K562 (cell line): ENCODE results near the gene TMEM101. TPM values are rescaled to one million over a fixed set of nuclear protein-coding genes. Genes with fewer than 3 reads are reported as not detected.
A peak's percentile ranks its signal among the peaks of the same experiment; 100 is the strongest.
"Not testable (repeated sequence)": the region's sequence is repeated elsewhere in the genome, so short reads cannot be mapped to it uniquely, and the experiment has no call there.

ENCODE experiments used
- ATAC-seq: fragments of 200-7000 bp; cut with Tn5 transposase; 3 replicates; pipeline ENCODE4 v1.9.1; 2020; ENCODE audit warnings: moderate library complexity
- BruUV-seq: library from RNA; stranded (reverse); fragments of 400-500 nt; replicated peaks from 2 replicates; lab custom pipeline; 2021; lab: Mats Ljungman, UMichigan
- CTCF ChIA-PET: fragments of 300-600 bp; formaldehyde crosslinking; extraction: SDS; loops from one replicate; lab custom pipeline; 2021; ENCODE audit warnings: low intra/inter-chr PET ratio; lab: Yijun Ruan, JAX
- POLR2A ChIA-PET: fragments of 300-600, 350-650 bp; sonication (Branson Sonifier 250); formaldehyde crosslinking; extraction: SDS; loops from one replicate; lab custom pipeline; 2021; ENCODE audit warnings: antibody characterized with exemption, inconsistent platforms; lab: Yijun Ruan, JAX
- DNase-seq, 4 experiments: peaks; one replicate each; pipeline versions ENCODE4 v3.0.0 to v3.0.0-alpha.2; 2011 to 2018; ENCODE audit warnings: low spot score in 3 of 4, mixed read lengths in 3 of 4; ENCODE audit errors: extremely low read depth in 1 of 4
- FAIRE-seq: peaks from 2 replicates; lab custom pipeline; 2011; peaks lifted over from hg19 to GRCh38; lab: Jason Lieb, UNC
- H2AFZ ChIP-seq: 2 replicates; pipeline ENCODE4 v1.6.0; 2011; ENCODE audit warnings: low read depth, low read length, control low read depth, inconsistent platforms
- H3K27ac ChIP-seq: fragments of 200-600 bp; 3 replicates; pipeline ENCODE4 v1.8.0; 2011; ENCODE audit warnings: low read depth, mild to moderate bottlenecking, control low read depth, inconsistent platforms, low read length, moderate library complexity, mixed read lengths; ENCODE audit errors: extremely low read depth
- H3K27me3 ChIP-seq, 2 experiments: fragments of 300-600 bp in 1 of 2; 2 replicates in 1 of 2; 3 replicates in 1 of 2; pipeline versions ENCODE4 v1.6.0 to v1.8.0; 2011; ENCODE audit warnings: inconsistent platforms in 2 of 2, low read length in 2 of 2, mild to moderate bottlenecking in 1 of 2, mixed read lengths in 1 of 2, moderate library complexity in 1 of 2; ENCODE audit not compliant: control insufficient read depth in 2 of 2, insufficient read depth in 2 of 2
- H3K36me3 ChIP-seq: fragments of 300-600 bp; 3 replicates; pipeline ENCODE4 v1.8.0; 2011; ENCODE audit warnings: mild to moderate bottlenecking, low read length, inconsistent platforms; ENCODE audit not compliant: control insufficient read depth, insufficient read depth
- H3K4me1 ChIP-seq, 2 experiments: fragments of 200-600 bp in 1 of 2; replicated peaks in 1 of 2; 2 replicates in 1 of 2; 3 replicates in 1 of 2; pipeline versions ENCODE4 v1.5.1 to v1.8.0; 2011; ENCODE audit warnings: inconsistent platforms in 2 of 2, low read length in 2 of 2, mild to moderate bottlenecking in 1 of 2, mixed read lengths in 1 of 2, moderate library complexity in 1 of 2; ENCODE audit not compliant: control insufficient read depth in 2 of 2, insufficient read depth in 2 of 2
- H3K4me2 ChIP-seq: 2 replicates; pipeline ENCODE4 v1.6.1; 2011; ENCODE audit warnings: low read length, control low read depth, inconsistent platforms, mixed read lengths; ENCODE audit not compliant: insufficient read depth
- H3K4me3 ChIP-seq: fragments of 200-600 bp; sonication (generic), shearing (Covaris generic); 2 replicates; pipeline ENCODE4 v1.5.1; 2016; ENCODE audit warnings: control low read depth, inconsistent platforms
- H3K79me2 ChIP-seq: fragments of 200-600 bp; 3 replicates; pipeline ENCODE4 v1.8.0; 2011; ENCODE audit warnings: low read length, inconsistent platforms; ENCODE audit not compliant: control insufficient read depth, insufficient read depth
- H3K9ac ChIP-seq, 2 experiments: 2 replicates each; pipeline versions ENCODE4 v1.6.0 to v1.6.1; 2011; ENCODE audit warnings: low read depth in 2 of 2, low read length in 2 of 2, control low read depth in 1 of 2, inconsistent platforms in 1 of 2, mild to moderate bottlenecking in 1 of 2, mixed read lengths in 1 of 2; ENCODE audit not compliant: insufficient read depth in 1 of 2
- H3K9me1 ChIP-seq: one replicate; pipeline ENCODE4 v1.6.0; 2011; ENCODE audit warnings: inconsistent platforms, mild to moderate bottlenecking, low read length, moderate library complexity; ENCODE audit not compliant: control insufficient read depth, insufficient read depth
- H3K9me3 ChIP-seq: replicated peaks from 2 replicates; pipeline ENCODE4 v1.5.1; 2011; ENCODE audit warnings: low read depth, low read length, inconsistent platforms; ENCODE audit not compliant: control insufficient read depth, insufficient read depth
- H4K20me1 ChIP-seq: replicated peaks from 2 replicates; pipeline ENCODE4 v1.6.1; 2011; ENCODE audit warnings: low read length, inconsistent platforms, mixed read lengths; ENCODE audit not compliant: control insufficient read depth, insufficient read depth
- BCOR ChIP-seq: fragments of 450-650 bp; IDR thresholded peaks from 2 replicates; pipeline ENCODE4 v1.6.1; 2016
- NR1H2 ChIP-seq: sonication (generic); formaldehyde crosslinking; IDR thresholded peaks from 2 replicates; pipeline ENCODE4 v1.4.0; 2020; ENCODE audit warnings: mild to moderate bottlenecking, missing genetic modification reagents
- RBM25 ChIP-seq: fragments of 200-400 bp; formaldehyde crosslinking; IDR thresholded peaks from 2 replicates; pipeline ENCODE4 v1.6.1; 2018; ENCODE audit warnings: low read length, low read depth, moderate library complexity; ENCODE audit not compliant: severe bottlenecking
- ZNF121 ChIP-seq: sonication (generic); formaldehyde crosslinking; conservative IDR thresholded peaks from 2 replicates; pipeline ENCODE4 v1.8.0; 2022; ENCODE audit warnings: missing genetic modification reagents
- WGBS: fragments of 100-300 bp; shearing (Covaris generic); methylation state at CpG from one replicate; pipeline ENCODE4 v1.1.6; 2016; ENCODE audit warnings: low coverage, mixed read lengths; ENCODE audit not compliant: insufficient coverage; ENCODE audit errors: missing lambda C conversion rate; 5-methylcytosine and 5-hydroxymethylcytosine counted together
- in situ Hi-C: fragments of 300-500 bp; cut with MboI; formaldehyde crosslinking; loops from 4 replicates; pipeline ENCODE4 v1.15.0; 2018; ENCODE audit warnings: inconsistent platforms, mixed read lengths
- intact Hi-C: fragments of 100-400 bp; cut with micrococcal nuclease; formaldehyde crosslinking; loops from 2 replicates; pipeline ENCODE4 v1.14.2; 2022
- polyA plus RNA-seq, 8 experiments: library from polyadenylated mRNA; depleted of rRNA in 4 of 8; stranded (reverse) in 5 of 8; unstranded in 3 of 8; fragments of >200 nt; fragmentation: Nextera tagmentation in 2 of 8; fragmentation: Illumina TruSeq in 1 of 8; extraction: Ambion mirVana in 2 of 8; extraction: Trizol in 1 of 8; gene quantifications; 2 replicates each; pipeline versions ENCODE4 v1.2.1 to v1.2.3, GENCODE V29; 2011 to 2014; ENCODE audit warnings: inconsistent platforms in 1 of 8, missing spikeins in 1 of 8
- total RNA-seq, 7 experiments: library from RNA; depleted of rRNA in 6 of 7; stranded (reverse); fragments of >200 nt in 6 of 7; fragmentation: Illumina TruSeq in 2 of 7; extraction: Trizol in 2 of 7; gene quantifications; 2 replicates each; pipeline versions ENCODE4 v1.2.1 to v1.2.3, GENCODE V29; 2011 to 2021; ENCODE audit warnings: low replicate concordance in 1 of 7

The TMEM101 gene
- total and polyA plus RNA-seq, 9 of the 15 experiments (the other 6 are each of a cell fraction or from before 2014, with no cell fraction given) = 21.2 to 110 (median 37.8) TPM

DNA sequence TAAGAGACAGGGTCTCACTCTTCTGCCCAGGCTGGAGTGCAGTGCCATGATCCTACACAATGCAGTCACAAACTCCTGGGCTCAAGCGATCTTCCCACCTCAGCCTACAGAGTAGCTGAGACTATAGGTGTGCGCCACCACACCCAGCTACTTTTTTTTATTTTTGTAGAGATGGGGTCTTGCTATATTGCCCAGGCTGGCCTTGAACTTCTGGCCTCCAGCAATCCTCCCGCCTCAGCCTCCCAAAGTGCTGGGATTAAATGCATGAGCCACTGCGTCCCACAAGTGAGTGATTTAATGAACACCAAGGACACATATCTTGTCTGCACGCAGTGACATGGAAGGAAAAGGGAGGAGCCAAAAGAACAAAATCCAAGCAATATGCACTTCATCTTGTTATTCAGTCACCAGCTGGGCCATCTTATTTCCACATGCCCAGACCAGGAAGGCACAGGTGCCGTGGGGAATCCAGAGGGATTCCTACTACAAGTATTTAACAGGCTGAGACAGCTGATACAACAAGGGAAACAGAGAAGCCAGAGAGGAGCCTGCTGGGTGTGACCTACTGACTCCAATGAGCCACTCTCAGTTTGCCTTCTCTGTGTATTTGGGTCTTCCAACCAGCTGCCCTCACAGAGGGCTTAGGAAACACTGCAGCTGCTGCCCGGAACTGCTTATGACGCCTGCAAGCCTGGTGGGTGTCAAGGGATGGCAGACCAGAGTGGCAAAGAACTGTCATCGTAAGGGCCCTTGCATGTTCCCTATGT lies 34.7 kb upstream of the TMEM101 start:
- ChIA-PET CTCF (no interaction called here), POLR2A (interaction anchor here (0.6 to 0.9 kb wide), 2 partner anchors 21 to 59 kb away, joined by 3 read pairs; no protein-coding TSS in a partner anchor)
- Histone ChIP-seq H2AFZ (no peak overlapping the region), H3K4me3 (no peak overlapping the region), H3K27ac (no peak overlapping the region), H3K9me3 (no peaks in the 10 kb centered on the region), H3K4me2 (no peak overlapping the region), H3K79me2 (peaks cover 76% of the 10 kb centered on the region), H3K4me1 (no peaks in the 10 kb centered on the region; a peak in 1 of 5 replicates), H3K27me3 (no peaks in the 10 kb centered on the region), H3K9ac (no peak overlapping the region), H3K36me3 (peaks cover 83% of the 10 kb centered on the region), H4K20me1 (0 out of 2 replicates have a peak, but pooled peaks cover 3% of the 10 kb centered on the region), H3K9me1 (no peaks in the 10 kb centered on the region)
- FAIRE-seq = no peak
- no peak for DNase-seq
- WGBS = 98% methylated on average over 9 of the region's 9 CpGs
- BruUV-seq = TSS peak; percentile 23
- no peak for TF ChIP-seq NR1H2
- peak; percentile 97 for TF ChIP-seq ZNF121 (CRISPR knock-in tag)
- 0 out of 2 replicates have a peak, but pooled peaks have one; percentile 12 for TF ChIP-seq BCOR
- TF ChIP-seq RBM25 = peak; percentile 40
- ATAC-seq = no peak
- in situ Hi-C loops (no loop called here), intact Hi-C loops (no loop called here)

DNA sequence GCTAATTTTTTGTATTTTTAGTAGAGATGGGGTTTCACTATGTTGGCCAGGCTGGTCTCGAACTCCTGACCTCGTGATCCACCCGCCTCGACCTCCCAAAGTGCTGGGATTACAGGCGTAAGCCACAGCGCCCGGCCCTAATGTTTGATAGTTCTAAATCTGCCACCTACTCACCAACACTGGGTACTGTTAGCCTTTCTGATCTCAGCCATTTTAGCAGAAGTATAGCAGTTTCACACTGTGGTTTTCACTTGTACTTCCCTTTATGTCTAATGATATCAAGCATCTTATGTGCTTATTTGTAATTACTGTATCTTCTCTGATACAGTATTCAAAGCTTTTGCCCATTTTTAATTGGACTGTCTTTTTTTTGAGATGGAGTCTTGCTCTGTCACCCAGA lies 32.1 kb upstream of the TMEM101 start:
- H4K20me1 ChIP-seq = not testable (repeated sequence)
- 100% methylated on average over 3 of the region's 7 CpGs for WGBS

More for the DNA sequence above, 32.1 kb upstream of the TMEM101 start:
- H3K27ac ChIP-seq, BruUV-seq, DNase-seq, H3K9ac ChIP-seq, H3K27me3 ChIP-seq, H2AFZ ChIP-seq, intact Hi-C loops, H3K9me1 ChIP-seq, ATAC-seq, H3K4me2 ChIP-seq, FAIRE-seq, in situ Hi-C loops, H3K9me3 ChIP-seq, CTCF ChIA-PET, H3K4me3 ChIP-seq, H3K4me1 ChIP-seq: not testable (repeated sequence)
- POLR2A ChIA-PET = interaction anchor here (0.7 kb wide), 1 partner anchor 154 kb away, joined by 3 read pairs; no protein-coding TSS in a partner anchor
- H3K36me3 ChIP-seq = peaks cover 76% of the 10 kb centered on the region
- H3K79me2 ChIP-seq = peaks cover 75% of the 10 kb centered on the region
